ENCODE results near the gene ABCA12. TPM values are rescaled to one million over a fixed set of nuclear protein-coding genes. Genes with fewer than 3 reads are reported as not detected.

The ABCA12 gene
- total RNA-seq, 1 donor from 2014 or later: not detected

GRCh38 chr2:215022418-215022817 lies 116.0 kb downstream of the ABCA12 start:
- no peaks in the 10 kb centered on the region for H3K27me3 Mint-ChIP-seq (ENCODE audit: low read depth)
- H3K4me1 Mint-ChIP-seq (ENCODE audit: low read depth): no peaks in the 10 kb centered on the region
- DNase-seq (ENCODE audit: low spot score): no peak
- H3K9me3 Mint-ChIP-seq: no peaks in the 10 kb centered on the region
- no peak overlapping the region for H3K4me3 Mint-ChIP-seq (ENCODE audit: low read depth)
- intact Hi-C loops (cut with micrococcal nuclease): no loop called here
- H3K36me3 Mint-ChIP-seq (ENCODE audit: low read depth): no peaks in the 10 kb centered on the region
- H3K27ac Mint-ChIP-seq: no peak overlapping the region

- H3K4me3 Mint-ChIP-seq (ENCODE audit: low read depth): no peak overlapping the region
Observed at GRCh38 chr2:215020283-215020682, 118.1 kb downstream of the ABCA12 start.

GRCh38 chr2:215019521-215020145 lies 118.8 kb downstream of the ABCA12 start:
- Mint-ChIP-seq H3K36me3 (ENCODE audit: low read depth) (no peaks in the 10 kb centered on the region), H3K9me3 (no peaks in the 10 kb centered on the region), H3K27me3 (ENCODE audit: low read depth) (no peaks in the 10 kb centered on the region), H3K4me3 (ENCODE audit: low read depth) (no peak overlapping the region), H3K27ac (no peak overlapping the region), H3K4me1 (ENCODE audit: low read depth) (no peaks in the 10 kb centered on the region)
- intact Hi-C loops (cut with micrococcal nuclease): no loop called here
- DNase-seq (ENCODE audit: low spot score): no peak

More at GRCh38 chr2:215020283-215020682, 118.1 kb downstream of the ABCA12 start:
- no peaks in the 10 kb centered on the region for H3K9me3 Mint-ChIP-seq
- no peak overlapping the region for H3K27ac Mint-ChIP-seq
- intact Hi-C loops (cut with micrococcal nuclease): no loop called here
- DNase-seq (ENCODE audit: low spot score): no peak
- no peaks in the 10 kb centered on the region for H3K4me1 Mint-ChIP-seq (ENCODE audit: low read depth)
- no peaks in the 10 kb centered on the region for H3K36me3 Mint-ChIP-seq (ENCODE audit: low read depth)
- H3K27me3 Mint-ChIP-seq (ENCODE audit: low read depth): no peaks in the 10 kb centered on the region

GRCh38 chr2:215019085-215019484 lies 119.3 kb downstream of the ABCA12 start:
- no peaks in the 10 kb centered on the region for H3K27me3 Mint-ChIP-seq (ENCODE audit: low read depth)
- no peaks in the 10 kb centered on the region for H3K9me3 Mint-ChIP-seq
- no peak overlapping the region for H3K27ac Mint-ChIP-seq

GRCh38 chr2:215015421-215015820 lies 123.0 kb downstream of the ABCA12 start:
- Mint-ChIP-seq H3K27ac (no peak overlapping the region), H3K9me3 (no peaks in the 10 kb centered on the region), H3K4me1 (ENCODE audit: low read depth) (no peaks in the 10 kb centered on the region), H3K36me3 (ENCODE audit: low read depth) (no peaks in the 10 kb centered on the region), H3K4me3 (ENCODE audit: low read depth) (no peak overlapping the region), H3K27me3 (ENCODE audit: low read depth) (no peaks in the 10 kb centered on the region)
- intact Hi-C loops (cut with micrococcal nuclease): no loop called here
- DNase-seq (ENCODE audit: low spot score): no peak

More at GRCh38 chr2:215019085-215019484, 119.3 kb downstream of the ABCA12 start:
- intact Hi-C loops (cut with micrococcal nuclease): no loop called here
- no peak overlapping the region for H3K4me3 Mint-ChIP-seq (ENCODE audit: low read depth)
- H3K4me1 Mint-ChIP-seq (ENCODE audit: low read depth): no peaks in the 10 kb centered on the region
- no peaks in the 10 kb centered on the region for H3K36me3 Mint-ChIP-seq (ENCODE audit: low read depth)
- no peak for DNase-seq (ENCODE audit: low spot score)

GRCh38 chr2:215010390-215010789 lies 128.0 kb downstream of the ABCA12 start:
- no peaks in the 10 kb centered on the region for H3K9me3 Mint-ChIP-seq
- no peaks in the 10 kb centered on the region for H3K27me3 Mint-ChIP-seq (ENCODE audit: low read depth)
- DNase-seq (ENCODE audit: low spot score): no peak
- intact Hi-C loops (cut with micrococcal nuclease): no loop called here
- H3K4me3 Mint-ChIP-seq (ENCODE audit: low read depth): no peak overlapping the region
- H3K36me3 Mint-ChIP-seq (ENCODE audit: low read depth): no peaks in the 10 kb centered on the region
- no peaks in the 10 kb centered on the region for H3K4me1 Mint-ChIP-seq (ENCODE audit: low read depth)
- H3K27ac Mint-ChIP-seq: no peak overlapping the region

- no peak for DNase-seq (ENCODE audit: low spot score)
- Mint-ChIP-seq H3K4me3 (ENCODE audit: low read depth) (no peak overlapping the region), H3K4me1 (ENCODE audit: low read depth) (no peaks in the 10 kb centered on the region), H3K27ac (no peak overlapping the region), H3K36me3 (ENCODE audit: low read depth) (no peaks in the 10 kb centered on the region), H3K27me3 (ENCODE audit: low read depth) (no peaks in the 10 kb centered on the region), H3K9me3 (no peaks in the 10 kb centered on the region)
- intact Hi-C loops (cut with micrococcal nuclease): no loop called here
Observed at GRCh38 chr2:215003001-215003400, 135.4 kb downstream of the ABCA12 start.

- no peak for DNase-seq (ENCODE audit: low spot score)
- intact Hi-C loops (cut with micrococcal nuclease): no loop called here
- no peak overlapping the region for H3K27ac Mint-ChIP-seq
- no peaks in the 10 kb centered on the region for H3K4me1 Mint-ChIP-seq (ENCODE audit: low read depth)
- no peaks in the 10 kb centered on the region for H3K9me3 Mint-ChIP-seq
- H3K4me3 Mint-ChIP-seq (ENCODE audit: low read depth): no peak overlapping the region
- H3K36me3 Mint-ChIP-seq (ENCODE audit: low read depth): no peaks in the 10 kb centered on the region
- H3K27me3 Mint-ChIP-seq (ENCODE audit: low read depth): no peaks in the 10 kb centered on the region
Observed at GRCh38 chr2:215002500-215002899, 135.9 kb downstream of the ABCA12 start.

GRCh38 chr2:215000721-215001120 lies 137.7 kb downstream of the ABCA12 start:
- Mint-ChIP-seq H3K9me3 (no peaks in the 10 kb centered on the region), H3K27me3 (ENCODE audit: low read depth) (no peaks in the 10 kb centered on the region), H3K4me1 (ENCODE audit: low read depth) (no peaks in the 10 kb centered on the region), H3K4me3 (ENCODE audit: low read depth) (no peak overlapping the region), H3K27ac (no peak overlapping the region), H3K36me3 (ENCODE audit: low read depth) (no peaks in the 10 kb centered on the region)
- intact Hi-C loops (cut with micrococcal nuclease): no loop called here
- no peak for DNase-seq (ENCODE audit: low spot score)

- Mint-ChIP-seq H3K4me1 (ENCODE audit: low read depth) (peaks cover 3% of the 10 kb centered on the region), H3K27me3 (ENCODE audit: low read depth) (no peaks in the 10 kb centered on the region), H3K9me3 (no peaks in the 10 kb centered on the region), H3K4me3 (ENCODE audit: low read depth) (no peak overlapping the region), H3K36me3 (ENCODE audit: low read depth) (no peaks in the 10 kb centered on the region), H3K27ac (no peak overlapping the region)
- intact Hi-C loops (cut with micrococcal nuclease): no loop called here
- DNase-seq (ENCODE audit: low spot score): no peak
Observed at GRCh38 chr2:214995926-214996670, 142.3 kb downstream of the ABCA12 start.

- H3K9me3 Mint-ChIP-seq: no peaks in the 10 kb centered on the region
- no peaks in the 10 kb centered on the region for H3K27me3 Mint-ChIP-seq (ENCODE audit: low read depth)
- no peak overlapping the region for H3K4me3 Mint-ChIP-seq (ENCODE audit: low read depth)
- no peak overlapping the region for H3K27ac Mint-ChIP-seq
- H3K4me1 Mint-ChIP-seq (ENCODE audit: low read depth): peaks cover 3% of the 10 kb centered on the region
- no peak for DNase-seq (ENCODE audit: low spot score)
- no peaks in the 10 kb centered on the region for H3K36me3 Mint-ChIP-seq (ENCODE audit: low read depth)
- intact Hi-C loops (cut with micrococcal nuclease): no loop called here
Observed at GRCh38 chr2:214995409-214995808, 143.0 kb downstream of the ABCA12 start.

- Mint-ChIP-seq H3K27me3 (ENCODE audit: low read depth) (no peaks in the 10 kb centered on the region), H3K36me3 (ENCODE audit: low read depth) (no peaks in the 10 kb centered on the region), H3K9me3 (no peaks in the 10 kb centered on the region), H3K27ac (no peak overlapping the region), H3K4me3 (ENCODE audit: low read depth) (no peak overlapping the region), H3K4me1 (ENCODE audit: low read depth) (peaks cover 3% of the 10 kb centered on the region)
- intact Hi-C loops (cut with micrococcal nuclease): no loop called here
- no peak for DNase-seq (ENCODE audit: low spot score)
Observed at GRCh38 chr2:214992911-214993310, 145.5 kb downstream of the ABCA12 start.

- peaks cover 3% of the 10 kb centered on the region for H3K4me1 Mint-ChIP-seq (ENCODE audit: low read depth)
- no peak overlapping the region for H3K4me3 Mint-ChIP-seq (ENCODE audit: low read depth)
- H3K27me3 Mint-ChIP-seq (ENCODE audit: low read depth): no peaks in the 10 kb centered on the region
- no peaks in the 10 kb centered on the region for H3K36me3 Mint-ChIP-seq (ENCODE audit: low read depth)
- intact Hi-C loops (cut with micrococcal nuclease): no loop called here
- no peak for DNase-seq (ENCODE audit: low spot score)
- no peak overlapping the region for H3K27ac Mint-ChIP-seq
- no peaks in the 10 kb centered on the region for H3K9me3 Mint-ChIP-seq
Observed at GRCh38 chr2:214989187-214989586, 149.2 kb downstream of the ABCA12 start.
